Smooth muscle cell (in vitro differentiated cells): ENCODE measurements around the gene S1PR4. TPM values are rescaled to one million over a fixed set of nuclear protein-coding genes. Genes with fewer than 3 reads are reported as not detected.

ENCODE experiments used
- DNase-seq: peaks from one replicate; lab custom pipeline; 2025; ENCODE audit not compliant: unreplicated experiment; lab: John Stamatoyannopoulos, UW
- H2AFZ ChIP-seq: fragments of 200-600 bp; sonication (generic); 2 replicates; pipeline ENCODE4 v1.6.0; 2016; ENCODE audit warnings: antibody characterized with exemption, low read depth, mild to moderate bottlenecking
- H3F3A ChIP-seq: fragments of 200-600 bp; sonication (generic); 2 replicates; pipeline ENCODE4 v1.6.0; 2017; ENCODE audit warnings: antibody characterized with exemption, low read depth
- H3K27ac ChIP-seq: fragments of 200-600 bp; sonication (generic); 2 replicates; pipeline ENCODE4 v1.5.1; 2016; ENCODE audit warnings: low read depth, mild to moderate bottlenecking
- H3K27me3 ChIP-seq: fragments of 200-600 bp; sonication (generic); 2 replicates; pipeline ENCODE4 v1.6.1; 2016; ENCODE audit warnings: low read depth, mild to moderate bottlenecking
- H3K36me3 ChIP-seq: fragments of 200-600 bp; sonication (generic); 2 replicates; pipeline ENCODE4 v1.5.1; 2016; ENCODE audit warnings: low read depth
- H3K4me1 ChIP-seq: fragments of 200-600 bp; sonication (generic); 2 replicates; pipeline ENCODE4 v1.5.1; 2016; ENCODE audit warnings: low read depth
- H3K4me2 ChIP-seq: fragments of 200-600 bp; sonication (generic); 2 replicates; pipeline ENCODE4 v1.6.0; 2016; ENCODE audit warnings: mild to moderate bottlenecking
- H3K4me3 ChIP-seq: fragments of 200-600 bp; sonication (generic); 2 replicates; pipeline ENCODE4 v1.5.1; 2016; ENCODE audit warnings: mild to moderate bottlenecking
- H3K79me2 ChIP-seq: fragments of 200-600 bp; sonication (generic); 2 replicates; pipeline ENCODE4 v1.6.0; 2016; ENCODE audit warnings: low read depth, mild to moderate bottlenecking
- H3K9ac ChIP-seq: fragments of 200-600 bp; sonication (generic); 2 replicates; pipeline ENCODE4 v1.6.0; 2016; ENCODE audit warnings: low read depth
- H3K9me3 ChIP-seq: fragments of 200-600 bp; sonication (generic); replicated peaks from 2 replicates; pipeline ENCODE4 v1.5.1; 2016; ENCODE audit warnings: low read depth
- H4K20me1 ChIP-seq: fragments of 200-600 bp; sonication (generic); 2 replicates; pipeline ENCODE4 v1.6.0; 2016; ENCODE audit warnings: low read depth
- CTCF ChIP-seq: fragments of 200-600 bp; sonication (generic); IDR thresholded peaks from 2 replicates; pipeline ENCODE4 v1.5.1; 2017; ENCODE audit warnings: borderline replicate concordance, mild to moderate bottlenecking, antibody characterized with exemption; ENCODE audit not compliant: insufficient read depth, poor library complexity, severe bottlenecking
- WGBS: methylation state at CpG from one replicate; pipeline ENCODE4 v1.1.7; 2016; ENCODE audit warnings: low lambda C conversion rate; 5-methylcytosine and 5-hydroxymethylcytosine counted together
- polyA plus RNA-seq: library from polyadenylated mRNA; unstranded; fragments of >200 nt; fragmentation: Nextera tagmentation; extraction: Ambion mirVana; gene quantifications from 2 replicates; pipeline ENCODE4 v1.2.1, GENCODE V29; 2016
- total RNA-seq: library from RNA; depleted of rRNA; stranded (reverse); fragments of >200 nt; gene quantifications from 2 replicates; pipeline ENCODE4 v1.2.3, GENCODE V29; 2014

Gene S1PR4
- total and polyA plus RNA-seq, 2 experiments from 2014 or later, result not detected

- Histone ChIP-seq H2AFZ (no peak overlapping the region), H3K27me3 (no peaks in the 10 kb centered on the region), H3K27ac (no peak overlapping the region), H3K4me2 (no peak overlapping the region), H3K79me2 (no peaks in the 10 kb centered on the region), H3K9ac (no peak overlapping the region), H4K20me1 (no peaks in the 10 kb centered on the region), H3K36me3 (no peaks in the 10 kb centered on the region), H3K4me3 (no peak overlapping the region), H3F3A (no peaks in the 10 kb centered on the region), H3K4me1 (no peaks in the 10 kb centered on the region), H3K9me3 (no peaks in the 10 kb centered on the region)
- 78% methylated on average over 33 of the region's 38 CpGs for WGBS
- no peak for TF ChIP-seq CTCF
- no peak for DNase-seq
Measured at GRCh38 chr19:3162418-3163229, 15.9 kb upstream of the S1PR4 start.

GRCh38 chr19:3163230-3163886, 15.2 kb upstream of the S1PR4 start:
- Histone ChIP-seq H3K4me3 (no peak overlapping the region), H3K79me2 (no peaks in the 10 kb centered on the region), H3F3A (no peaks in the 10 kb centered on the region), H3K9ac (no peak overlapping the region), H3K27ac (no peak overlapping the region), H3K9me3 (no peaks in the 10 kb centered on the region), H3K4me1 (no peaks in the 10 kb centered on the region), H3K4me2 (no peak overlapping the region), H3K27me3 (no peaks in the 10 kb centered on the region), H2AFZ (no peak overlapping the region), H3K36me3 (no peaks in the 10 kb centered on the region), H4K20me1 (no peaks in the 10 kb centered on the region)
- TF ChIP-seq CTCF, result peak; percentile 89
- DNase-seq, result peak; percentile 8
- 8% methylated on average over 27 of the region's 27 CpGs for WGBS

GRCh38 chr19:3163943-3164342, 14.6 kb upstream of the S1PR4 start:
- Histone ChIP-seq H3K4me3 (no peak overlapping the region), H2AFZ (no peak overlapping the region), H3K4me2 (no peak overlapping the region), H3F3A (no peaks in the 10 kb centered on the region), H3K9me3 (no peaks in the 10 kb centered on the region), H3K27ac (no peak overlapping the region), H3K36me3 (no peaks in the 10 kb centered on the region), H3K27me3 (no peaks in the 10 kb centered on the region), H3K4me1 (no peaks in the 10 kb centered on the region), H4K20me1 (no peaks in the 10 kb centered on the region), H3K9ac (no peak overlapping the region), H3K79me2 (no peaks in the 10 kb centered on the region)
- 72% methylated on average over 7 of the region's 7 CpGs for WGBS
- no peak for DNase-seq
- no peak for TF ChIP-seq CTCF
